MM.1S (cell line): ENCODE measurements around the gene CYB5R3.

Experiments used
- DNase-seq: peaks from one replicate; pipeline ENCODE4 v3.0.0-alpha.2; 2015
- H2AFZ ChIP-seq: fragments of 300-600 bp; sonication (generic); 2 replicates; pipeline ENCODE4 v1.6.0; 2016; ENCODE audit warnings: antibody characterized with exemption, low read length
- H3F3A ChIP-seq: fragments of 300-600 bp; sonication (generic); 2 replicates; pipeline ENCODE4 v1.6.1; 2016; ENCODE audit warnings: mild to moderate bottlenecking, antibody characterized with exemption, low read length, moderate library complexity, mixed read lengths; ENCODE audit not compliant: insufficient read depth
- H3K27ac ChIP-seq: fragments of 300-600 bp; sonication (generic); 2 replicates; pipeline ENCODE4 v1.5.1; 2016; ENCODE audit warnings: mild to moderate bottlenecking, low read length
- H3K27me3 ChIP-seq: fragments of 300-600 bp; sonication (generic); replicated peaks from 2 replicates; pipeline ENCODE4 v1.6.0; 2016; ENCODE audit warnings: low read length; ENCODE audit not compliant: insufficient read depth
- H3K36me3 ChIP-seq: fragments of 300-600 bp; sonication (generic); replicated peaks from 2 replicates; pipeline ENCODE4 v1.6.1; 2016; ENCODE audit warnings: mild to moderate bottlenecking, low read length, mixed read lengths; ENCODE audit not compliant: insufficient read depth
- H3K4me1 ChIP-seq: fragments of 300-600 bp; sonication (generic); 2 replicates; pipeline ENCODE4 v1.6.1; 2016; ENCODE audit warnings: low read length, mixed read lengths
- H3K4me2 ChIP-seq: fragments of 300-600 bp; sonication (generic); 2 replicates; pipeline ENCODE4 v1.6.0; 2016; ENCODE audit warnings: low read depth, low read length
- H3K4me3 ChIP-seq: fragments of 300-600 bp; sonication (generic); 2 replicates; pipeline ENCODE4 v1.5.1; 2016; ENCODE audit warnings: low read length, mixed read lengths
- H3K79me2 ChIP-seq: fragments of 300-600 bp; sonication (generic); 2 replicates; pipeline ENCODE4 v1.6.1; 2016; ENCODE audit warnings: mixed run types, low read length, mixed read lengths
- H3K9ac ChIP-seq: fragments of 300-600 bp; sonication (generic); 2 replicates; pipeline ENCODE4 v1.6.1; 2016; ENCODE audit warnings: low read length, mixed read lengths
- H3K9me2 ChIP-seq: fragments of 300-600 bp; sonication (generic); replicated peaks from 2 replicates; pipeline ENCODE4 v1.6.1; 2016; ENCODE audit warnings: mild to moderate bottlenecking, low read length, mixed read lengths; ENCODE audit not compliant: insufficient read depth
- H3K9me3 ChIP-seq: fragments of 300-600 bp; sonication (generic); replicated peaks from 2 replicates; pipeline ENCODE4 v1.6.1; 2016; ENCODE audit warnings: mild to moderate bottlenecking, low read length, mixed read lengths; ENCODE audit not compliant: insufficient read depth
- H4K20me1 ChIP-seq: fragments of 300-600 bp; sonication (generic); 2 replicates; pipeline ENCODE4 v1.6.1; 2016; ENCODE audit warnings: mild to moderate bottlenecking, low read length, moderate library complexity, mixed read lengths; ENCODE audit not compliant: insufficient read depth
- EZH2 ChIP-seq: fragments of 300-600 bp; sonication (generic); optimal IDR thresholded peaks from 2 replicates; pipeline ENCODE3; 2017; ENCODE audit warnings: low read depth, mild to moderate bottlenecking, antibody characterized with exemption, low read length, mixed read lengths
- EZH2phosphoT487 ChIP-seq: fragments of 300-600 bp; sonication (generic); IDR thresholded peaks from 2 replicates; pipeline ENCODE4 v1.6.1; 2018; ENCODE audit warnings: antibody characterized with exemption, low read length
- TF ChIP-seq, protein P1 (sequence below): fragments of 300-600 bp; sonication (generic); IDR thresholded peaks from 2 replicates; pipeline ENCODE4 v1.5.1; 2016; ENCODE audit warnings: antibody characterized with exemption, low read length, mixed read lengths

Gene CYB5R3

DNA sequence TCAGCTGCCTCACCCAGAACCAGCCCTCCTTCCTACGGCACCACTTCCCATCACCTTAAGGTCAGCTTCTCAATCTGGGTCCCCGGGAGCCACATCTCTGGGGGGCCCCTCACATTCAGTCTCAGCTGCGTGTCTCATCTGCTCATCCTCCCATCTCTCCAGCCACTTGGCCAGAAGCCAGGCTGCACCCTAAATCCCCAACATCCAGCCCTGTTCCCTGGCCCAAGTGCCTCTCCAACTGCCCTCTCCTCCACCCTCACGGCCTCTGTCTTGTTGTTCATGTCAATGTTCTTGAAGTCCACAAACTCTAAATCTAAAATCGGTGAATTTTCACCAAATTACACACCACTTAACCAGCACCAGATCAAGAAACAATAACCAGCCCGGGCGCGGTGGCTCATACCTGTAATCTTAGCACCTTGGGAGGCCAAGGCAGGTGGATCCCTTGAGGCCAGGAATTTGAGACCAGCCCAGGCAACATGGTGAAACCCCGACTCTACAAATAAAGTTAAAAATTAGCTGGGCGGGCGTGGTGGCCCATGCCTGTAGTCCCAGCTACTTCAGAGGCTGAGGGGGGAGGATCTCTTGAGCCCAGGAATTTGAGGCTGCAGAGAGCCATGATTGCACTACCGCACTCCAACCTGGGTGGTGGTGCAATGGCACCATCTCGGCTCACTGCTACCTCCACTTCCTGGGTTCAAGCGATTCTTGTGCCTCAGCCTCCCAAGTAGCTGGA, 37.7 kb upstream of the CYB5R3 start:
- H3K9me2 ChIP-seq, result no peaks in the 10 kb centered on the region
- no peaks in the 10 kb centered on the region for H3K79me2 ChIP-seq
- H3K27me3 ChIP-seq, result no peaks in the 10 kb centered on the region
- no peaks in the 10 kb centered on the region for H3F3A ChIP-seq
- H2AFZ ChIP-seq, result no peak overlapping the region
- H3K4me3 ChIP-seq, result no peak overlapping the region
- H3K27ac ChIP-seq, result no peak overlapping the region
- no peaks in the 10 kb centered on the region for H4K20me1 ChIP-seq
- no peaks in the 10 kb centered on the region for H3K9me3 ChIP-seq
- H3K4me2 ChIP-seq, result no peak overlapping the region
- H3K36me3 ChIP-seq, result no peaks in the 10 kb centered on the region
- TF ChIP-seq EZH2phosphoT487 (no peak), EZH2 (no peak)
- TF ChIP-seq, protein P1, sequence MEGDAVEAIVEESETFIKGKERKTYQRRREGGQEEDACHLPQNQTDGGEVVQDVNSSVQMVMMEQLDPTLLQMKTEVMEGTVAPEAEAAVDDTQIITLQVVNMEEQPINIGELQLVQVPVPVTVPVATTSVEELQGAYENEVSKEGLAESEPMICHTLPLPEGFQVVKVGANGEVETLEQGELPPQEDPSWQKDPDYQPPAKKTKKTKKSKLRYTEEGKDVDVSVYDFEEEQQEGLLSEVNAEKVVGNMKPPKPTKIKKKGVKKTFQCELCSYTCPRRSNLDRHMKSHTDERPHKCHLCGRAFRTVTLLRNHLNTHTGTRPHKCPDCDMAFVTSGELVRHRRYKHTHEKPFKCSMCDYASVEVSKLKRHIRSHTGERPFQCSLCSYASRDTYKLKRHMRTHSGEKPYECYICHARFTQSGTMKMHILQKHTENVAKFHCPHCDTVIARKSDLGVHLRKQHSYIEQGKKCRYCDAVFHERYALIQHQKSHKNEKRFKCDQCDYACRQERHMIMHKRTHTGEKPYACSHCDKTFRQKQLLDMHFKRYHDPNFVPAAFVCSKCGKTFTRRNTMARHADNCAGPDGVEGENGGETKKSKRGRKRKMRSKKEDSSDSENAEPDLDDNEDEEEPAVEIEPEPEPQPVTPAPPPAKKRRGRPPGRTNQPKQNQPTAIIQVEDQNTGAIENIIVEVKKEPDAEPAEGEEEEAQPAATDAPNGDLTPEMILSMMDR, result no peak
- DNase-seq, result no peak
- H3K4me1 ChIP-seq, result no peaks in the 10 kb centered on the region
- H3K9ac ChIP-seq, result no peak overlapping the region

DNA sequence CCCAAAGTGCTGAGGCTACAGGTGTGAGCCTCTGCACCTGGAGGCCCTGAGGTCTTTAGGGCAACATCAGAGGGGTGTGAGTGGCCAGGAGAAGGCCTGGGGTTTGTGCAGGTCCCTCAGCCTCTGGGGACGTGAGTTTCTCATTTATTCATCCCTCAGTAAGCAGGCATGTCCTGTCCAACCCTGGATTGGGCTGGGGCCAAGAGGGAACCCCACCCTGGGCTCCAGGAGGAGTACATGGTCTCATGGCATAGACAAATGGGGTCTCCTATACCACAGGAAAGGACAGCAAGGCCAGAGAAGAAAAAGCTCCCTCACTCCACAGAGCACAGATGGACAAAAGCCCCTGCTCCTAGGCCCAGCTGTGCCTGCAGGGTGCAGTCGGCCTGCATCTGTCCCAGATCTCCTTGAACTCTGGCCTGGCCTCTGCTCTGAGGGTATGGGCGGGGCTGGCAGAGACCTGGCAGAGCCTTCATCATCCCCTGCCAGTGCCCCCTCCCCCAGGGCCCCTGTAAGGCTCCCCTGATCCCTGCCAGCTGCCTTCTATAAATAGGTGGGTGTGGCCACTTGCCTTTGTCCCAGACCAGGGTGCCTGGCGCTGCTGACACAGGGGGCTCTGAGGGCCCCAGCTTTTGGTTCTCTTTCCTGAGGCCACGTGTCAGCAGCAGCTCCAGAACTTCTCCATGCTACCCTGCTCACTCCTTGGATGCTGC, 36.9 kb upstream of the CYB5R3 start:
- H3K9me3 ChIP-seq, result no peaks in the 10 kb centered on the region
- no peaks in the 10 kb centered on the region for H3K79me2 ChIP-seq
- H3K27ac ChIP-seq, result no peak overlapping the region
- no peak overlapping the region for H2AFZ ChIP-seq
- no peaks in the 10 kb centered on the region for H3F3A ChIP-seq
- H3K4me3 ChIP-seq, result no peak overlapping the region
- H3K9ac ChIP-seq, result no peak overlapping the region
- TF ChIP-seq EZH2phosphoT487 (no peak), EZH2 (no peak)
- TF ChIP-seq, protein P1, result no peak
- H3K4me1 ChIP-seq, result no peaks in the 10 kb centered on the region
- H3K36me3 ChIP-seq, result no peaks in the 10 kb centered on the region
- no peaks in the 10 kb centered on the region for H3K9me2 ChIP-seq
- H3K4me2 ChIP-seq, result no peak overlapping the region
- no peaks in the 10 kb centered on the region for H3K27me3 ChIP-seq
- no peak for DNase-seq
- H4K20me1 ChIP-seq, result no peaks in the 10 kb centered on the region

- no peaks in the 10 kb centered on the region for H3K4me1 ChIP-seq
- TF ChIP-seq EZH2 (no peak), EZH2phosphoT487 (no peak)
- TF ChIP-seq, protein P1, result no peak
Observed at GRCh38 chr22:42684462-42685195, 35.4 kb upstream of the CYB5R3 start.

More at GRCh38 chr22:42684462-42685195, 35.4 kb upstream of the CYB5R3 start:
- H3F3A ChIP-seq, result no peaks in the 10 kb centered on the region
- no peak overlapping the region for H3K4me2 ChIP-seq
- H3K9me3 ChIP-seq, result no peaks in the 10 kb centered on the region
- no peak for DNase-seq
- H2AFZ ChIP-seq, result no peak overlapping the region
- H4K20me1 ChIP-seq, result no peaks in the 10 kb centered on the region
- no peak overlapping the region for H3K9ac ChIP-seq
- no peak overlapping the region for H3K4me3 ChIP-seq
- H3K27ac ChIP-seq, result no peak overlapping the region
- no peaks in the 10 kb centered on the region for H3K9me2 ChIP-seq
- 0 out of 2 replicates have a peak, but pooled peaks cover 3% of the 10 kb centered on the region for H3K27me3 ChIP-seq
- no peaks in the 10 kb centered on the region for H3K36me3 ChIP-seq
- no peaks in the 10 kb centered on the region for H3K79me2 ChIP-seq
